ENCODE measurements around the gene CDC42BPB. TPM values are rescaled to one million over a fixed set of nuclear protein-coding genes. Genes with fewer than 3 reads are reported as not detected.

CDC42BPB gene
- total and polyA plus RNA-seq, 2 of the 13 experiments (the other 11 are each of a cell fraction or from before 2014, with no cell fraction given) = 19.7 to 32.3 TPM

DNA sequence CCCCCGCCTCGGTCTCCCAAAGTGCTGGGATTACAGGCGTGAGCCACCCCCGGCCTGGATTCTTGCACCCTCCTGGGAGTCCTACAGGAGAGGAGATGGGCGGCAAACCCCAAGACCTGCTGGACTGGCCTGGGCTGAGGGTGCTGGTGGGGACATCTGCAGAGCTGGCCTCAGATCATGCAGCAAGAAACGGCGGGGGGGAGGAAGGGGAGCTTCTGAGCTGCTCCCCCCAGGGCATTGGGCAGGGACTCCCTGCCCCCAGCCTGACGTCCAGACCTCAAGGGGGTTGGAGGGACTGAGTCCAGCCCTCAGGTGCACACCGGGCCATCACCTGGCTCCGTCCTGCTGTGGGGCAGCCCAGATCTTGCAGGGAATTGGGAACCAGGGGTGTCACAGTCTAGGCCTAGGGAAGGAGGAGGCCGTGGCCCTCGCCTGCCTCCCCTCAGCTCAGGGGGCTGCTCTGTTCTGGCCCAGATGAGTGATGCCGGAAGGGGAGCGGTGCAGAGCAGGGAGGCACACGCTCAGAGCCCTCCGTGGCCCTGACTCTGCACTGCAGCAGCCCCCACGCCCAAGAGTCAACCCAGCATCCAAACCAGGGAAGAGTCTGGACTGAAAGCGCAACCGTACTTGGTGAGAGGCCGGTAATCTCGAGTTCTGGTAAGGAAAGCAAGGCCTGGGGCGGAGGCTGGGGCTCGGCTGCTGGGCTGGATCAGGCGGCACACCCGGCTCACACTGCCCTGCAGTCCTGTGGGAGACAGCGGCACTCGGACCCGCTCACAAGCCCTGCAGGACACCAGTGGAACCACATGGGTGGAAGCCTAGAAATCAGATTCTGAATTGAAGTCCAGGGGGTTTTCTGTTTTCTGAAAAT lies 143.8 kb downstream of the CDC42BPB start (continued):
- no peak for TF ChIP-seq ARID2 (CRISPR knock-in tag; IDR thresholded peaks at IDR 0.05; ENCODE audit: borderline replicate concordance)

DNA sequence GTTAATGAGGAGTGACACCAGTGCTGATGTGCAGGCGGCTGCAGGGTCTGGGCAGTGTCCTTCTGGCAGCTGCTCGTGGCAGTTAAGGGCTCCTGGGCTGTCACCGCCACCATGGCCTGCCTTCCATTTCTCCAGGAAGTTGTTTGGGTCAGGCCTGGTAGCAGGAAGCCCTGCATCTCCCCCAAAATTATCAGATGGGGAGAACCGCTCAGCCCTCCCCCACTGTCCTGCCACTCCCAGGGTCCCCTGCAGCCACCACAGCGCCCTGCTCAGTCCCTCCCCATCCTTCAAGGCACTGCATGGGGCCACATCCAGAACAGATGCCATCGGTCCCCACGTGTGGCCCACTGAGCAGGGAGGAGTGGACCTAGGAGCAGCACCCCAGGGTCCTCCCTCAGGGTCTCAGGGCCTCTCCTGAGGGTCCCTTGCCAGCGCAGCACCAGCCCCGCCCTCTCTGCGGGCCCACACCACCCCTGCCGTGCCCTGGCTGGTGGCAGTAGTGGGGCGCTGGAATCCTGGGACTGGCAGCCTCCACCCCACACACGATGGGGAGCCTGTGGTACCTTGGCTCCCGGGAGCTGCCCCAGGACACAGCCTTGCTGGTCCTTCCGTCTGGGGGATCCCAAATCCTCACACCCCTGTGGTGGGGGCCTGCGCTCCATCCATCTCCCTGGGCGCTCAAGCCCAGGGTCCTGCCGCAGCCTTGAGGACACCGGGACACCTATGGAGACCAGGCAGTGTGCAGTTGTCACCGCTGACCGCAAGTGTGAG lies 145.2 kb downstream of the CDC42BPB start:
- Histone ChIP-seq H3K4me2 (ENCODE audit: low read depth, low read length) (no peak overlapping the region), H3K4me3 (replicated peaks in 1 of 3; ENCODE audit: insufficient read depth in 1 of 3, low read depth in 2 of 3, low read length in 3 of 3) (no peak overlapping the region), H3K27ac (ENCODE audit: extremely low read length, insufficient read depth, low read length) (no peak overlapping the region), H2AFZ (ENCODE audit: low read length) (no peak overlapping the region), H3K79me2 (ENCODE audit: insufficient read depth, low read length) (no peaks in the 10 kb centered on the region), H3K9ac (ENCODE audit: insufficient read depth, low read depth, low read length) (no peak overlapping the region), H3K36me3 (replicated peaks in 1 of 2; ENCODE audit: control insufficient read depth in 1 of 2, insufficient read depth in 2 of 2, low read length in 2 of 2) (no peaks in the 10 kb centered on the region), H3K27me3 (ENCODE audit: control insufficient read depth in 1 of 2, insufficient read depth in 2 of 2, low read length in 2 of 2) (no peaks in the 10 kb centered on the region), H3K9me3 (ENCODE audit: low read length) (no peaks in the 10 kb centered on the region), H4K20me1 (ENCODE audit: insufficient read depth, low read length) (no peaks in the 10 kb centered on the region), H3K4me1 (ENCODE audit: insufficient read depth, low read length) (peaks cover 12% of the 10 kb centered on the region)
- TF ChIP-seq KAT8 (CRISPR knock-in tag; IDR thresholded peaks at IDR 0.05) = no peak
- BruUV-seq (replicated peaks) = no TSS peak
- in situ Hi-C loops (cut with HindIII; ENCODE audit: extremely low pct_ligation_motif_present, low pct_unique_long_range_greater_than_20kb) = loop anchor here (10.0 kb wide), 1 partner anchor 217 kb away; no protein-coding TSS in a partner anchor
- intact Hi-C loops (cut with micrococcal nuclease; ENCODE audit: unreplicated experiment) = no loop called here
- FAIRE-seq (no peak), ATAC-seq (no peak), DNase-seq (ENCODE audit: low spot score) (no peak)
- ChIA-PET POLR2A (no interaction called here), CTCF (ENCODE audit: low intra/inter-chr PET ratio, low total read pairs) (no interaction called here)
- WGBS (ENCODE audit: low lambda C conversion rate) = 97% methylated on average over 8 of the region's 21 CpGs

DNA sequence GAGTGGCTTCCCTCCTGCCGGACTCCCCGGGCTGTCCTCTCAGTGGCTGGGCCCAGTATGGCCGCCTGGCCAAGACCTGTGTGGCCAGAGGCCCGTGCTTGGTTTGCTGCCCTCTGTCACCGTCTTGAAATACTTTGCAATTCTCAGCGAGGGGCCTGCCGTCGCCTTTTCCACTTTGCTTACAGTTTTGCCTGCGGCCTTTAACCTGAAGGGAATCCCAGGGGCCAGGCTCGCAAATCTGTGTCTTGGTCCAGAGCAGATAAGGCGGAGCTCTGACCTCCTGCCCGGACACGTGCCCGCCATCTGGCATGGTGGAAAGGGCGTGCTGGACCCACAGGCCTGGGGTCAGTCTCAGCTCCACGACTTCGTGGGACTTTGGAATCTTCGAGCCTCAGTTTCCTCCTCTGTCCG lies 145.8 kb downstream of the CDC42BPB start:
- no peak for DNase-seq (ENCODE audit: low spot score)
- no peak overlapping the region for H2AFZ ChIP-seq (ENCODE audit: low read length)
- H3K27me3 ChIP-seq (ENCODE audit: control insufficient read depth in 1 of 2, insufficient read depth in 2 of 2, low read length in 2 of 2) = no peaks in the 10 kb centered on the region
- H3K27ac ChIP-seq (ENCODE audit: extremely low read length, insufficient read depth, low read length) = no peak overlapping the region
- peaks cover 12% of the 10 kb centered on the region for H3K4me1 ChIP-seq (ENCODE audit: insufficient read depth, low read length)
- H3K79me2 ChIP-seq (ENCODE audit: insufficient read depth, low read length) = no peaks in the 10 kb centered on the region
- intact Hi-C loops (cut with micrococcal nuclease; ENCODE audit: unreplicated experiment) = no loop called here
- no peak overlapping the region for H3K4me2 ChIP-seq (ENCODE audit: low read depth, low read length)
- POLR2A ChIA-PET = no interaction called here
- H3K36me3 ChIP-seq (replicated peaks in 1 of 2; ENCODE audit: control insufficient read depth in 1 of 2, insufficient read depth in 2 of 2, low read length in 2 of 2) = peaks cover 0 to under 1% of the 10 kb centered on the region in 2 experiments; a peak in 1 of 5 replicates
- H3K9ac ChIP-seq (ENCODE audit: insufficient read depth, low read depth, low read length) = no peak overlapping the region
- WGBS (ENCODE audit: low lambda C conversion rate) = 95% methylated on average over 16 of the region's 19 CpGs
- no peak for TF ChIP-seq ZIK1 (CRISPR knock-in tag; IDR thresholded peaks at IDR 0.05; ENCODE audit: borderline replicate concordance, low read depth)
- TF ChIP-seq SIX1 (CRISPR knock-in tag; IDR thresholded peaks at IDR 0.05; ENCODE audit: borderline replicate concordance) = no peak
- no peak overlapping the region for H3K4me3 ChIP-seq (replicated peaks in 1 of 3; ENCODE audit: insufficient read depth in 1 of 3, low read depth in 2 of 3, low read length in 3 of 3)
- in situ Hi-C loops (cut with HindIII; ENCODE audit: extremely low pct_ligation_motif_present, low pct_unique_long_range_greater_than_20kb) = loop anchor here (10.0 kb wide), 1 partner anchor 217 kb away; no protein-coding TSS in a partner anchor
- no peaks in the 10 kb centered on the region for H4K20me1 ChIP-seq (ENCODE audit: insufficient read depth, low read length)
- H3K9me3 ChIP-seq (ENCODE audit: low read length) = no peaks in the 10 kb centered on the region
- CTCF ChIA-PET (ENCODE audit: low intra/inter-chr PET ratio, low total read pairs) = no interaction called here
- no peak for ATAC-seq
- FAIRE-seq = no peak
- BruUV-seq (replicated peaks) = no TSS peak
